ENCODE results near the gene GPR65.

GRCh38 chr14:88003425-88003824 lies 1.5 kb upstream of the GPR65 start:
- TF ChIP-seq GMEB1 (CRISPR knock-in tag; IDR thresholded peaks at IDR 0.05) = no peak
- no peak for TF ChIP-seq MAZ (CRISPR knock-in tag; conservative IDR thresholded peaks at IDR 0.05 in 1 of 2, IDR thresholded peaks at IDR 0.05 in 1 of 2)
- no peak for TF ChIP-seq ZNF253 (CRISPR knock-in tag; conservative IDR thresholded peaks at IDR 0.05)
- TF ChIP-seq MED1 (CRISPR knock-in tag; IDR thresholded peaks at IDR 0.05; ENCODE audit: borderline replicate concordance) = no peak
- no peak for TF ChIP-seq CEBPB (tag; IDR thresholded peaks at IDR 0.05)
- TF ChIP-seq C11orf30 (IDR thresholded peaks at IDR 0.05; ENCODE audit: low read depth) = no peak
- no peak for TF ChIP-seq CTCF (IDR thresholded peaks at IDR 0.05 in 2 of 3, conservative IDR thresholded peaks at IDR 0.05 in 1 of 3; ENCODE audit: insufficient read depth in 2 of 3, low read depth in 1 of 3, low read length in 3 of 3)
- TF ChIP-seq RERE (CRISPR knock-in tag; IDR thresholded peaks at IDR 0.05; ENCODE audit: borderline replicate concordance) = no peak
- no peak for TF ChIP-seq ZNF232 (CRISPR knock-in tag; IDR thresholded peaks at IDR 0.05)
- no peak for TF ChIP-seq ZNF707 (CRISPR knock-in tag; conservative IDR thresholded peaks at IDR 0.05)
- no peak for TF ChIP-seq TAF1 (IDR thresholded peaks at IDR 0.05; ENCODE audit: control insufficient read depth, extremely low read depth, insufficient read depth, low read length, severe bottlenecking)
- no peak for TF ChIP-seq SMARCA5 (IDR thresholded peaks at IDR 0.05)
- no peak for TF ChIP-seq NCOA2 (IDR thresholded peaks at IDR 0.05; ENCODE audit: partially characterized antibody in 2 of 2)

Data from K562 (cell line).